Upper lobe of left lung (tissue), 6 donors: ENCODE data around the gene CCDC172. TPM values are rescaled to one million over a fixed set of nuclear protein-coding genes. Genes with fewer than 3 reads are reported as not detected.

Experiments
- ATAC-seq, 2 donors: fragments of 200-7000 bp; cut with Tn5 transposase; one replicate each; pipeline ENCODE4 v1.9.1; 2022; ENCODE audit warnings: mild to moderate bottlenecking in 2 of 2, moderate library complexity in 2 of 2; ENCODE audit not compliant: low FRiP score in 2 of 2
- DNase-seq, 2 donors: peaks; one replicate each; pipeline ENCODE4 v3.0.0-alpha.2; 2019 to 2020
- H3K27ac ChIP-seq, 4 donors: fragments of 200-600 bp; sonication (generic); one replicate each; pipeline ENCODE4 v1.5.1; 2016 to 2019
- H3K27me3 ChIP-seq, 4 donors: fragments of 200-600 bp; sonication (generic); one replicate each; pipeline ENCODE4 v1.5.1; 2017 to 2019
- H3K36me3 ChIP-seq, 4 donors: fragments of 200-600 bp; sonication (generic); one replicate each; pipeline ENCODE4 v1.5.1; 2016 to 2019
- H3K4me1 ChIP-seq, 4 donors: fragments of 200-600 bp; sonication (generic); one replicate each; pipeline ENCODE4 v1.5.1; 2018 to 2019
- H3K4me3 ChIP-seq, 4 donors: fragments of 200-600 bp; sonication (generic); one replicate each; pipeline ENCODE4 v1.5.1; 2017 to 2019; ENCODE audit warnings: mild to moderate bottlenecking in 2 of 4, moderate library complexity in 1 of 4
- H3K9me3 ChIP-seq, 4 donors: fragments of 200-600 bp; sonication (generic); one replicate each; pipeline ENCODE4 v1.5.1; 2018 to 2019
- EP300 ChIP-seq, 4 donors: sonication (generic); formaldehyde crosslinking; IDR thresholded peaks; one replicate each; pipeline ENCODE4 v1.5.1; 2017; ENCODE audit warnings: antibody characterized with exemption in 4 of 4, control low read depth in 2 of 4
- POLR2A ChIP-seq, 4 donors: fragments of 450-650 bp; IDR thresholded peaks; one replicate each; pipeline ENCODE4 v1.5.1; 2016 to 2017; ENCODE audit warnings: antibody characterized with exemption in 4 of 4, mild to moderate bottlenecking in 2 of 4
- POLR2AphosphoS5 ChIP-seq, 2 donors: sonication (generic); formaldehyde crosslinking; IDR thresholded peaks; one replicate each; pipeline ENCODE4 v1.5.1; 2017; ENCODE audit warnings: antibody characterized with exemption in 2 of 2
- WGBS, 2 donors: methylation state at CpG; one replicate each; pipeline ENCODE4 v1.1.5; 2017 to 2018; 5-methylcytosine and 5-hydroxymethylcytosine counted together
- total RNA-seq, 6 donors: library from RNA; depleted of rRNA in 4 of 6; stranded (reverse); fragments of >200 nt in 4 of 6; gene quantifications; one replicate each; pipeline versions ENCODE4 v1.1.0 to v1.2.1, GENCODE V29; 2016 to 2021
- TF ChIP-seq, protein P1 (sequence below), 6 experiments: fragments of 450-650 bp in 4 of 6; fragments of 200-600 bp in 2 of 6; sonication (generic) in 2 of 6; IDR thresholded peaks; one replicate each; pipeline ENCODE4 v1.5.1; 2016 to 2019; ENCODE audit warnings: antibody characterized with exemption in 6 of 6
- donor health status: DM: no; HTN: no; CAD: no; lungs with moderate emphysema.
- donor health status: DM: no; HTN: yes; CAD: no; lungs with severe emphysema.

The CCDC172 gene
- total RNA-seq, 6 donors from 2014 or later: not detected

- Histone ChIP-seq H3K4me1 (no peaks in the 10 kb centered on the region), H3K36me3 (no peaks in the 10 kb centered on the region), H3K27me3 (no peaks in the 10 kb centered on the region), H3K27ac (no peak overlapping the region), H3K9me3 (no peaks in the 10 kb centered on the region), H3K4me3 (no peak overlapping the region)
- ATAC-seq: no peak
- TF ChIP-seq EP300 (IDR thresholded peaks at IDR 0.05) (no peak), POLR2AphosphoS5 (IDR thresholded peaks at IDR 0.05) (no peak), POLR2A (IDR thresholded peaks at IDR 0.05) (no peak)
- TF ChIP-seq, protein P1, sequence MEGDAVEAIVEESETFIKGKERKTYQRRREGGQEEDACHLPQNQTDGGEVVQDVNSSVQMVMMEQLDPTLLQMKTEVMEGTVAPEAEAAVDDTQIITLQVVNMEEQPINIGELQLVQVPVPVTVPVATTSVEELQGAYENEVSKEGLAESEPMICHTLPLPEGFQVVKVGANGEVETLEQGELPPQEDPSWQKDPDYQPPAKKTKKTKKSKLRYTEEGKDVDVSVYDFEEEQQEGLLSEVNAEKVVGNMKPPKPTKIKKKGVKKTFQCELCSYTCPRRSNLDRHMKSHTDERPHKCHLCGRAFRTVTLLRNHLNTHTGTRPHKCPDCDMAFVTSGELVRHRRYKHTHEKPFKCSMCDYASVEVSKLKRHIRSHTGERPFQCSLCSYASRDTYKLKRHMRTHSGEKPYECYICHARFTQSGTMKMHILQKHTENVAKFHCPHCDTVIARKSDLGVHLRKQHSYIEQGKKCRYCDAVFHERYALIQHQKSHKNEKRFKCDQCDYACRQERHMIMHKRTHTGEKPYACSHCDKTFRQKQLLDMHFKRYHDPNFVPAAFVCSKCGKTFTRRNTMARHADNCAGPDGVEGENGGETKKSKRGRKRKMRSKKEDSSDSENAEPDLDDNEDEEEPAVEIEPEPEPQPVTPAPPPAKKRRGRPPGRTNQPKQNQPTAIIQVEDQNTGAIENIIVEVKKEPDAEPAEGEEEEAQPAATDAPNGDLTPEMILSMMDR (IDR thresholded peaks at IDR 0.05): no peak
- 71 to 72% methylated on average over 2 of the region's 2 CpGs for WGBS, 2 donors
- DNase-seq: no peak
Measured at GRCh38 chr10:116325987-116326386, 1.7 kb downstream of the CCDC172 start.

DNA sequence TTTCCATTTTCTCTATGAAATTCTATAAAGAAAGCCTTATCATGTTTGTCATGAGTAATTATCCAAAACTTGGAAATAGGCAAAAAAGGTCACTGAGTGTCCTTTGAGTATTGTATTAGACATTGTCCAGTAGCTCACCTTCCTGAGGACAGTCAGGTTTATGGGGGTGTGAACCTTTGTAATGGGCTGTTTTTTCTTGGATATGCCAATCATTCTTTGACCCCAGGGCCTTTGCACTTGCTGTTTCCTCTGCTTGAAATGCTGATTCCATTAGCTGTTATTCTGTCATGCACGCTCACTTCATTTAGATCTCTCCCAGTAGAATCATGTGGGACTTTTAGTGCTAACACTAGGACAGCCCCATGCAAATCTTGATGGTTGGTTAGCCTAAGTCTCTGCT is 4.9 kb downstream of the CCDC172 start:
- no peaks in the 10 kb centered on the region for H3K9me3 ChIP-seq
- TF ChIP-seq EP300 (IDR thresholded peaks at IDR 0.05) (no peak), POLR2AphosphoS5 (IDR thresholded peaks at IDR 0.05) (no peak), POLR2A (IDR thresholded peaks at IDR 0.05) (no peak)
- TF ChIP-seq, protein P1 (IDR thresholded peaks at IDR 0.05): no peak
- WGBS, 2 donors: 86 to 90% methylated on average over 1 of the region's 1 CpG
- no peak for ATAC-seq
- no peak overlapping the region for H3K4me3 ChIP-seq
- H3K4me1 ChIP-seq: no peaks in the 10 kb centered on the region
- no peaks in the 10 kb centered on the region for H3K36me3 ChIP-seq
- DNase-seq: no peak
- H3K27ac ChIP-seq: no peak overlapping the region
- H3K27me3 ChIP-seq: no peaks in the 10 kb centered on the region

DNA sequence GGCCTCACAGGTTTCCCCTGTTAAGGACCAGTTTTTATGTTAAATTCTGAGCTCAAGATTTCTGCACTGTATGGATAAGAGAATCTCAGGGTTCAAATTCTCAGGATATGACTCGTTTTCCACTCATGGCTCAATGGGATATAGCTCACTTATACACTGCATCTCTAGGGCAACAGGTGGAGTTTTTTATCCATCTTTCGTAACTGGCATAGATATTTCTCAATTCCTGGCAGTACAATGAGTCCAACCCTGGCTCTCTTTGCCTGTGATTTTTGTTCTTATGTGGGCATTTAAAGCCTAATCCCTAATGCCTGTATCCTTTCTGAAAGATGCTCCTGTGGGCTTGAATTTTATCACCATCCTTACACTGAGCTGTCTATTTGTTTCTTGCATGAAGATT is 7.6 kb downstream of the CCDC172 start:
- H3K27ac ChIP-seq: no peak overlapping the region
- no peak for ATAC-seq
- 58 to 66% methylated on average over 2 of the region's 2 CpGs for WGBS, 2 donors
- H3K9me3 ChIP-seq: no peaks in the 10 kb centered on the region
- TF ChIP-seq, protein P1 (IDR thresholded peaks at IDR 0.05): no peak
- TF ChIP-seq EP300 (IDR thresholded peaks at IDR 0.05) (no peak), POLR2A (IDR thresholded peaks at IDR 0.05) (no peak), POLR2AphosphoS5 (IDR thresholded peaks at IDR 0.05) (no peak)
- no peaks in the 10 kb centered on the region for H3K4me1 ChIP-seq
- H3K27me3 ChIP-seq: no peaks in the 10 kb centered on the region
- H3K4me3 ChIP-seq: no peak overlapping the region
- H3K36me3 ChIP-seq: no peaks in the 10 kb centered on the region
- DNase-seq: no peak

- 86 to 89% methylated on average over 2 of the region's 2 CpGs for WGBS, 2 donors
- DNase-seq (no peak), ATAC-seq (no peak)
- TF ChIP-seq POLR2A (IDR thresholded peaks at IDR 0.05) (no peak), POLR2AphosphoS5 (IDR thresholded peaks at IDR 0.05) (no peak), EP300 (IDR thresholded peaks at IDR 0.05) (no peak)
- TF ChIP-seq, protein P1 (IDR thresholded peaks at IDR 0.05): no peak
- H3K9me3 ChIP-seq: no peaks in the 10 kb centered on the region
- no peak overlapping the region for H3K4me3 ChIP-seq
- H3K27me3 ChIP-seq: no peaks in the 10 kb centered on the region
- H3K27ac ChIP-seq: no peak overlapping the region
- no peaks in the 10 kb centered on the region for H3K36me3 ChIP-seq
- H3K4me1 ChIP-seq: no peaks in the 10 kb centered on the region
Measured at GRCh38 chr10:116336866-116337265, 12.6 kb downstream of the CCDC172 start.

GRCh38 chr10:116352125-116352524 is 27.9 kb downstream of the CCDC172 start:
- TF ChIP-seq POLR2AphosphoS5 (IDR thresholded peaks at IDR 0.05) (no peak), EP300 (IDR thresholded peaks at IDR 0.05) (no peak), POLR2A (IDR thresholded peaks at IDR 0.05) (no peak)
- TF ChIP-seq, protein P1 (IDR thresholded peaks at IDR 0.05): no peak
- no peaks in the 10 kb centered on the region for H3K9me3 ChIP-seq
- no peak overlapping the region for H3K27ac ChIP-seq
- H3K27me3 ChIP-seq: no peaks in the 10 kb centered on the region
- H3K36me3 ChIP-seq: no peaks in the 10 kb centered on the region
- no peak overlapping the region for H3K4me3 ChIP-seq
- ATAC-seq (no peak), DNase-seq (no peak)
- no peaks in the 10 kb centered on the region for H3K4me1 ChIP-seq
